SIG-M5 treated with dmso at 0.1 percent for 504 hours (cell line): Measurements from ENCODE around the gene ENKD1.

Source experiments
- DNase-seq: peaks from one replicate; lab custom pipeline; 2025; ENCODE audit not compliant: unreplicated experiment; lab: John Stamatoyannopoulos, UW

Gene ENKD1

GRCh38 chr16:67651847-67652246 lies 14.7 kb downstream of the ENKD1 start:
- no peak for DNase-seq

- no peak for DNase-seq
These were observed 15.5 kb downstream of the ENKD1 start for GRCh38 chr16:67651039-67651438.

- no peak for DNase-seq
These were observed 16.5 kb downstream of the ENKD1 start for GRCh38 chr16:67650023-67650422.

GRCh38 chr16:67649494-67649931 lies 17.0 kb downstream of the ENKD1 start:
- DNase-seq: no peak

GRCh38 chr16:67648764-67649407 lies 17.7 kb downstream of the ENKD1 start:
- no peak for DNase-seq

- DNase-seq: no peak
These were observed 18.3 kb downstream of the ENKD1 start for GRCh38 chr16:67648088-67648763.

GRCh38 chr16:67647681-67648080 lies 18.9 kb downstream of the ENKD1 start:
- DNase-seq: no peak

- no peak for DNase-seq
These were observed 19.4 kb downstream of the ENKD1 start for GRCh38 chr16:67647111-67647651.

- DNase-seq: no peak
These were observed 21.0 kb downstream of the ENKD1 start for GRCh38 chr16:67645397-67646121.

- no peak for DNase-seq
These were observed 22.5 kb downstream of the ENKD1 start for GRCh38 chr16:67644038-67644437.

GRCh38 chr16:67641779-67642708 lies 24.5 kb downstream of the ENKD1 start:
- DNase-seq: no peak

GRCh38 chr16:67637625-67638024 lies 28.9 kb downstream of the ENKD1 start:
- DNase-seq: no peak

- DNase-seq: no peak
These were observed 29.8 kb downstream of the ENKD1 start for GRCh38 chr16:67636713-67637112.

GRCh38 chr16:67632415-67633172 lies 34.0 kb downstream of the ENKD1 start:
- DNase-seq: no peak

GRCh38 chr16:67628216-67628615 lies 38.3 kb downstream of the ENKD1 start:
- DNase-seq: no peak

GRCh38 chr16:67613808-67614207 lies 52.7 kb downstream of the ENKD1 start:
- no peak for DNase-seq
